NCI-H526 (cell line): ENCODE results near the gene AGL.
"Not testable (repeated sequence)": the region's sequence is repeated elsewhere in the genome, so short reads cannot be mapped to it uniquely, and the experiment has no call there.

ENCODE experiments used
- DNase-seq, 2 experiments: peaks; one replicate each; lab custom pipeline; 2025; lab: John Stamatoyannopoulos, UW

Gene AGL

GRCh38 chr1:99849744-99850458 is at the start of gene AGL:
Gene AGL, plus strand, starts transcription at chr1:99850361. Its CDS starts 682 bp downstream, at chr1:99851043.
- DNase-seq, result peak; percentile 84 to 93

- DNase-seq, result no peak
Measured at GRCh38 chr1:99801584-99801983, 48.6 kb upstream of the AGL start.

- DNase-seq, result no peak
Measured at GRCh38 chr1:99806882-99807281, 43.3 kb upstream of the AGL start.

- DNase-seq, result peak; percentile 61 to 85
Measured at GRCh38 chr1:99808391-99809115, 41.6 kb upstream of the AGL start.

- no peak for DNase-seq
Measured at GRCh38 chr1:99811075-99811474, 39.1 kb upstream of the AGL start.

- DNase-seq, result no peak
Measured at GRCh38 chr1:99811747-99812146, 38.4 kb upstream of the AGL start.

- DNase-seq, result no peak
Measured at GRCh38 chr1:99814373-99814900, 35.7 kb upstream of the AGL start.

GRCh38 chr1:99816656-99817055 is 33.5 kb upstream of the AGL start:
- no peak for DNase-seq

GRCh38 chr1:99818063-99818699 is 32.0 kb upstream of the AGL start:
- DNase-seq, result no peak

GRCh38 chr1:99820546-99820945 is 29.6 kb upstream of the AGL start:
- no peak for DNase-seq

GRCh38 chr1:99825098-99825497 is 25.1 kb upstream of the AGL start:
- no peak for DNase-seq

- DNase-seq, result no peak
Measured at GRCh38 chr1:99825702-99826101, 24.5 kb upstream of the AGL start.

GRCh38 chr1:99827970-99828369 is 22.2 kb upstream of the AGL start:
- DNase-seq, result no peak

GRCh38 chr1:99829269-99829668 is 20.9 kb upstream of the AGL start:
- DNase-seq, result no peak

- DNase-seq, result not testable (repeated sequence)
Measured at GRCh38 chr1:99833911-99834310, 16.2 kb upstream of the AGL start.

GRCh38 chr1:99836171-99837103 is 13.7 kb upstream of the AGL start:
- not testable (repeated sequence) for DNase-seq

- not testable (repeated sequence) for DNase-seq
Measured at GRCh38 chr1:99840353-99840752, 9.8 kb upstream of the AGL start.

GRCh38 chr1:99843760-99844159 is 6.4 kb upstream of the AGL start:
- no peak for DNase-seq

- not testable (repeated sequence) for DNase-seq
Measured at GRCh38 chr1:99845201-99845600, 5.0 kb upstream of the AGL start.

GRCh38 chr1:99849413-99849743 is 783 bp upstream of the AGL start:
- peak in 1 of 2 experiments; percentile 44 for DNase-seq

GRCh38 chr1:99850459-99851291 is 514 bp downstream of the AGL start:
- DNase-seq, result peak in 1 of 2 experiments; percentile 43
